ENCODE measurements around the gene AGAP2.
"Not testable (repeated sequence)": the region's sequence is repeated elsewhere in the genome, so short reads cannot be mapped to it uniquely, and the experiment has no call there.

Gene AGAP2

GRCh38 chr12:57722716-57723629 lies 15.6 kb downstream of the AGAP2 start:
- no peak for DNase-seq (ENCODE audit: low read depth)

- not testable (repeated sequence) for DNase-seq (ENCODE audit: low read depth)
Observed at GRCh38 chr12:57721846-57722608, 16.5 kb downstream of the AGAP2 start.

- no peak for DNase-seq (ENCODE audit: low read depth)
Observed at GRCh38 chr12:57720606-57721595, 17.6 kb downstream of the AGAP2 start.

DNA sequence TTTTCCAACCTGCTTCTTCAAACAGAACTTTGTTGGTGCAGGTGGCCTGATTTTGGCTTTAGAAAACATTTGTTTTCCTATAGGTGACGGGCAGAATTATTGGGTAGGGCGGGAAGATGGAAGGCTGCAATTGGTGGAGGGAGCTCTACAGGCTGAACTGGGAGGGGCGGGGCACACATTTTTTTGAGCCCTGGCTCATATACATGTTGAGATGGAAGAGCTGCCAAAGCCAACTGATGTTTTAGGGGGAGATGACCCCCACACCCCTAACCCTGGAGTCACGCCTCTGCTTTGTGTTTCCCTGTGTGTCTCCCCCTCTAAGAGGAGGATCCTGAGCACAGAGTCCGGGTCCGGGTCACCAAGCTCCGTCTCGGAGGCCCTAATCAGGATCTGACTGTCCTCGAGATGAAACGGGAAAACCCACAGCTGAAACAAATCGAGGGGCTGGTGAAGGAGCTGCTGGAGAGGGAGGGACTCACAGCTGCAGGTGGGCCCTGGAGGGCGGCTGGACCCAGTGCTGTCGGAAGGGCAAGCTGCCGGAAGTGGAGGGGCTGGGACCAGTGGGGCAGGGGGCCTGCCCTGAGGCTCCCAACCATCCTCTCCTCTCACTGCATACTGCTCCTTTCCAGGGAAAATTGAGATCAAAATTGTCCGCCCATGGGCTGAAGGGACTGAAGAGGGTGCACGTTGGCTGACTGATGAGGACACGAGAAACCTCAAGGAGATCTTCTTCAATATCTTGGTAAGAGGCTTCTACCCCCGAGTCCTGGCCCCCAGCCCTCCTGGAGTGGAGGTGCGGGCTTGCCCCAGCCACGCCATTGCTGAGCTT lies 18.6 kb downstream of the AGAP2 start:
- no peak for DNase-seq (ENCODE audit: low read depth)

DNA sequence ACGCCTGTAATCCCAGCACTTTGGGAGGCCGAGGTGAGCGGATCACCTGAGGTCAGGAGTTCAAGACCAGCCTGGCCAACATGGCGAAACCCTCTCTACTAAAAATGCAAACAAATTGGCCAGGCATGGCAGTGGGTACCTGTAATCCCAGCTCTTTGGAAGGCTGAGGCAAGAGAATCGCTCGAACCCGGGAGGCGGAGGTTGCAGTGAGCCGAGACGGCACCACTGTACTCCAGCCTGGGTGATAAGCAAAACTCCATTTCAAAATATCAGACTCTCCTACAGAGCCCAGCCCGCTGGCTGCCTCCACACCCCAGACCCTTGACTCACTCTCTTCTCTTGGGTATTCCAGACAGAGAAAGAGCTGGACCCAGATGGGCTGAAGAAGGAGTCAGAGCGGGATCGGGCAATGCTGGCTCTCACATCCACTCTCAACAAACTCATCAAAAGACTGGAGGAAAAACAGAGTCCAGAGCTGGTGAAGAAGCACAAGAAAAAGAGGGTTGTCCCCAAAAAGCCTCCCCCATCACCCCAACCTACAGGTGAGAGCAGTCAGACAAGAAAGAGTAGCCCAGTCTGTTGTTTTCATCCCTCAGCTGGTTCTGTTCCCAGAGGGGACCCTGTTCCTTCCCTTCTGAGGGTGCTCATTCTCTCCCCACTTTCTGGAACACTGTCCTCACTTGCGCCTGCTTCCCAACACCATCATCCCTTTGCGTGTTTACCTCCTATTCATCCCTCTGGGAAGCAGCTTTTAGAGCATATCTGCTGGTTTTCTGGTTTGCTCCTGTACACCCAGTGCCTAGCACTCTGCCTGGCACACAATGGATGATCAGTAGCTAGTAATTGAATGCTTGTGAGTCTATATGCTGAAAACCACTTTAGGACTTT lies 19.7 kb downstream of the AGAP2 start:
- no peak for DNase-seq (ENCODE audit: low read depth)

DNA sequence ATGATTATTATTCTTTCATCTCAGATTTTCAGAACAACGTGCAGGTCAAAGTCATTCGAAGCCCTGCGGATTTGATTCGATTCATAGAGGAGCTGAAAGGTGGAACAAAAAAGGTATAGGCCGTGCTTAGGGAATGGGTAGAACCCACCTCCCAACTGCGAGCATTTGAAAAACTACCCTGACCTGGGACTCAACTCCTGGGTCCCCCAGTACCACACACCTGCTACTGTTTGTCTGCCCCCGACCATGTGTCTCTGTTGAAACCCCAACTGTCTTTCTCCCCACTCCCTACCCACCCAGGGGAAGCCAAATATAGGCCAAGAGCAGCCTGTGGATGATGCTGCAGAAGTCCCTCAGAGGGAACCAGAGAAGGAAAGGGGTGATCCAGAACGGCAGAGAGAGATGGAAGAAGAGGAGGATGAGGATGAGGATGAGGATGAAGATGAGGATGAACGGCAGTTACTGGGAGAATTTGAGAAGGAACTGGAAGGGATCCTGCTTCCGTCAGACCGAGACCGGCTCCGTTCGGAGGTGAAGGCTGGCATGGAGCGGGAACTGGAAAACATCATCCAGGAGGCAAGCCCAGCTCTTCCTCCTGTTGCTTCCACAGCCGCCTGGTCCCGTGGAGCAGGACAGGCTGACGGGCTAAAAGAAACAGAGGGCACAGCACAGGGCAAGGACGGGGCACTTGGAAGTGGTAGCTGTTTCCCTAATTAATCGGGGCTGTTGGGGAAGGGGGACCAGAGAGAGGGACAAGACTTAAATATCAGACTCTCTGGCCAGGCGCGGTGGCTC lies 20.5 kb downstream of the AGAP2 start:
- DNase-seq (ENCODE audit: low read depth) = no peak

DNA sequence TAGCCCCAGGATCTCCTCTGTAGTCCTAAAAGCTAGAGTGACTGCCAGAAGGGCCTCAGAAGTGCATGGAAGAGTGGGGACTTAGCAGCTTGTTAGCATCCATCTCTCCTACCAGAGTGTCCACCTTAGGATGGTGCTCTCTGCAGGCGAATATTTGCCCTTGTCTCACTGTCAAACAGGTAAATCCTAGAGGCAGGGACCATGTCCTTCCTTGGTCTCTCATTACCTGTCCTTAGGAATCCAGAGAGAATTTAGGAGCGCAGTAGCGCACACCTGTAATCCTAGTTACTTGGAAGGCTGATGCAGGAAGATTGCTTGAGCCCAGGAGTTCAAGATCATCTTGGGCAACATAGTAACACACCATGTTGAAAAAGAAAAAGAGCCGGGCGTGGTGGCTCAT lies 21.4 kb downstream of the AGAP2 start:
- DNase-seq (ENCODE audit: low read depth) = no peak

DNA sequence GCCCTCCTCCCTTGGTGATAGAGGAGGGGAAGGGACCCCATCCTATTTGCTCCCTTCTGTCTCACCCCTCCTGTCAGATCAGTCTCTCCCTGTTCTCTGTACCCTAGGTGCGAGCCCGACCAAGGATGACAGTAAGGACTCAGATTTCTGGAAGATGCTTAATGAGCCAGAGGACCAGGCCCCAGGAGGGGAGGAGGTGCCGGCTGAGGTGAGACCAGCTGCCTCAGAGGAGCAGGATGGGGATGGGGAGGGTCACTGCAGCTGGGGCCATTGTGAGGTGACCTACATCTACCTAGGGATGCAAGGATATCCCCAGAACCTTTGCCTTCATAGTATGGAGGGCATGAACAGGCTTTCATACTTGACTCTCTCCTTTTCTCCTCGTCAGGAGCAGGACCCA lies 22.2 kb downstream of the AGAP2 start:
- DNase-seq (ENCODE audit: low read depth) = no peak

- DNase-seq (ENCODE audit: low read depth) = no peak
Observed at GRCh38 chr12:57715786-57716185, 22.8 kb downstream of the AGAP2 start.

- not testable (repeated sequence) for DNase-seq (ENCODE audit: low read depth)
Observed at GRCh38 chr12:57715036-57715748, 23.4 kb downstream of the AGAP2 start.

DNA sequence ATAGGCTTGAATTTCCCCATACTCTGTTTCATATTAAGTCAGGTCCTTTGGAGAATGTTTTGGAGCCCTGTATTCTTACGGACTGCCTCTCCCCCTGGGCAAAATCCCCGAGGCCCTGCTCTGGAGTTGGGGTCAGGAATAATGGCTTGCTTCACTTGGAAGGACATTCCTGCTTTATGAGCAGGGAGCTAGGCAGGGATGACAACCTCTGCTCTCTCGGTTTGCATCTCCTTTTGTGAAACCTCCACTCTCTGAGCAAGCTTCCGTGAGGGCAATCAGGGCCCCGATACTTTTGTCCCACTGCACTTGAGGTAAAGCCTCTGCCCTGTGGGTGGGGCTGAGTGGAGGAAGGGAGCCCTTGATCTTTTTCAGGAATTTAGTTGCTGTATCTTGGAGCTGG lies 25.3 kb downstream of the AGAP2 start:
- DNase-seq (ENCODE audit: low read depth) = no peak

- no peak for DNase-seq (ENCODE audit: low read depth)
Observed at GRCh38 chr12:57712701-57713100, 25.8 kb downstream of the AGAP2 start.

GRCh38 chr12:57708296-57708695 lies 30.2 kb downstream of the AGAP2 start:
- DNase-seq (ENCODE audit: low read depth) = no peak

DNA sequence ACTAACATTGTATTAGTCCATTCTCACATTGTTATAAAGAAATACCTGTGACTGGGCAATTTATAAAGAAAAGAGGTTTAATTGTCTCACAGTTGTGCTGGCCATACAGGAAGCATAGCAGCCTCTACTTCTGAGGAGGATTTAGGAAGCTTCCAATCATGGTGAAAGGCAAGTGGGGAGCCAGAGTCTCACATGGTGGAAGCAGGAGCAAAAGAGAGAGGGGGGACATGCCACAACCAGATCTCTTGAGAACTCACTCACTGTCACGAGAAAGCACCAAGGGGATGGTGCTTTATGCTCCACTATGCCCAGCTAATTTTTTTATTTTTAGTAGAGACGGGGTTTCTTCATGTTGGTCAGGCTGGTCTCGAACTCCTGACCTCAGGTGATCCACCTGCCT lies 31.3 kb downstream of the AGAP2 start:
- DNase-seq (ENCODE audit: low read depth) = no peak

- no peak for DNase-seq (ENCODE audit: low read depth)
Observed at GRCh38 chr12:57700317-57700716, 38.2 kb downstream of the AGAP2 start.

GRCh38 chr12:57698414-57698813 lies 40.1 kb downstream of the AGAP2 start:
- DNase-seq (ENCODE audit: low read depth) = no peak

DNA sequence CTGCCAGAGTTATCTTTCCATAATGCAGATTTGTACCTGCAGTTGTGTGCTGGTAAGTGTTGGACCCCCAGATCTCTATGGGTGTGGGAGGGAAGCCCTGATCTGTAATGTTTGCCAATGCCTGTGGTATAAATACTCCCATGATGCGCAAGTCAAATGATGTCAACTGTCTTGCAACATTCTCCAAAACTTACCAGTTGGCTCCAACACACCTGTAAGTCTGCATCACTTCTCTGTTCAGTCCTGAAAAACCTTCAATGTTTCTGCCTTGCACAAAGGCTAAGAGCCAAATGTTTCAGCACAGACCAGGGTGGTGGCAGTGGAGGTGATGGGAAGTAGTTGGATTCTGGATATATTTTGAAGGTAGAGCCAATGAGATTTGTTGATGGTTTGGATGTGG lies 41.5 kb downstream of the AGAP2 start:
- no peak for DNase-seq (ENCODE audit: low read depth)

GRCh38 chr12:57695770-57696432 lies 42.6 kb downstream of the AGAP2 start:
- DNase-seq (ENCODE audit: low read depth) = no peak

All from iris pigment epithelial cell (primary cell).